Measurements from ENCODE around the gene JMJD7.
"Not testable (repeated sequence)": the region's sequence is repeated elsewhere in the genome, so short reads cannot be mapped to it uniquely, and the experiment has no call there.

JMJD7 gene

GRCh38 chr15:41823502-41823901 lies 4.4 kb upstream of the JMJD7 start:
- FAIRE-seq, result no peak

GRCh38 chr15:41824062-41824745 lies 3.7 kb upstream of the JMJD7 start:
- FAIRE-seq, result no peak

GRCh38 chr15:41825145-41825544 lies 2.7 kb upstream of the JMJD7 start:
- no peak for FAIRE-seq

- FAIRE-seq, result no peak
Measured at GRCh38 chr15:41825572-41826535, 2.0 kb upstream of the JMJD7 start.

GRCh38 chr15:41827290-41827879 lies 507 bp upstream of the JMJD7 start:
- no peak for FAIRE-seq

GRCh38 chr15:41828807-41829141 lies 882 bp downstream of the JMJD7 start:
- no peak for FAIRE-seq

- FAIRE-seq, result no peak
Measured at GRCh38 chr15:41829959-41830646, 2.2 kb downstream of the JMJD7 start.

GRCh38 chr15:41831291-41831690 lies 3.4 kb downstream of the JMJD7 start:
- not testable (repeated sequence) for FAIRE-seq

GRCh38 chr15:41832208-41832607 lies 4.3 kb downstream of the JMJD7 start:
- FAIRE-seq, result no peak

GRCh38 chr15:41832875-41833274 lies 5.0 kb downstream of the JMJD7 start:
- FAIRE-seq, result no peak

GRCh38 chr15:41834096-41834495 lies 6.2 kb downstream of the JMJD7 start:
- no peak for FAIRE-seq

GRCh38 chr15:41836073-41836472 lies 8.2 kb downstream of the JMJD7 start:
- no peak for FAIRE-seq

- no peak for FAIRE-seq
Measured at GRCh38 chr15:41836713-41837454, 9.0 kb downstream of the JMJD7 start.

- FAIRE-seq, result no peak
Measured at GRCh38 chr15:41838400-41838897, 10.6 kb downstream of the JMJD7 start, which contains the start of gene PLA2G4B. Gene PLA2G4B (plus strand): TSS chr15:41838847. CDS start chr15:41838914, 67 bp downstream.

- FAIRE-seq, result no peak
Measured at GRCh38 chr15:41839781-41840491, 12.0 kb downstream of the JMJD7 start.

- no peak for FAIRE-seq
Measured at GRCh38 chr15:41840673-41841072, 12.8 kb downstream of the JMJD7 start.

GRCh38 chr15:41841131-41841530 lies 13.2 kb downstream of the JMJD7 start:
- no peak for FAIRE-seq

GRCh38 chr15:41842229-41842628 lies 14.3 kb downstream of the JMJD7 start:
- FAIRE-seq, result no peak

GRCh38 chr15:41843571-41843970 lies 15.7 kb downstream of the JMJD7 start:
- FAIRE-seq, result no peak

GRCh38 chr15:41844814-41845213 lies 16.9 kb downstream of the JMJD7 start:
- no peak for FAIRE-seq

- no peak for FAIRE-seq
Measured at GRCh38 chr15:41847206-41847605, 19.3 kb downstream of the JMJD7 start.

Data from islet of Langerhans (tissue), 1 donor.